TTC549 (cell line): ENCODE measurements around the gene RFPL4A.
A peak's percentile ranks its signal among the peaks of the same experiment; 100 is the strongest.

Source experiments
- FAIRE-seq: peaks from 2 replicates; lab custom pipeline; 2012; peaks lifted over from hg19 to GRCh38; lab: Jason Lieb, UNC

The RFPL4A gene

GRCh38 chr19:55809381-55810058, 50.6 kb downstream of the RFPL4A start:
- FAIRE-seq, result peak; percentile 57

GRCh38 chr19:55811340-55811739, 52.4 kb downstream of the RFPL4A start:
- no peak for FAIRE-seq

DNA sequence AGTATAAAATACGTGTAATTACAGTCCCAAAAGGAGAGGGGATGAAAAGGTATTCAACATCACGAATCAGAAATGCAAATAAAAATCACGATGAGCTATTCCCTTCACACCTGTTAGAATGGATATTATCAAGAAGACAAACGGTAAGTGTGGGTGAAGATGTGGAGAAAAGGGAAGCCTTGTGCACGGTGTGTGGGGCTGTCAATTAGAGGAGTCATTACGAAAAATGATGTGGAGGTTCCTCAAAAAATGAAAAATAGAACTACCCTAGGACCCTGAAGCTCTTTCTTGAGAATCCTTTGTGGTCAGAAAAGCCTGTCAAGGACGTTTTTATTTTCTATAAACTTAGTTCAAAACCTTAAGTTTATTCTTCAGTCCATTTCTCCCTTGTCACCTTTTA, 53.6 kb downstream of the RFPL4A start:
- no peak for FAIRE-seq
